ENCODE measurements around the gene DTNA. TPM values are rescaled to one million over a fixed set of nuclear protein-coding genes. Genes with fewer than 3 reads are reported as not detected.
"Not testable (repeated sequence)": the region's sequence is repeated elsewhere in the genome, so short reads cannot be mapped to it uniquely, and the experiment has no call there.

The DTNA gene
- under 1 TPM; 0.58 to 0.66 TPM for total RNA-seq

DNA sequence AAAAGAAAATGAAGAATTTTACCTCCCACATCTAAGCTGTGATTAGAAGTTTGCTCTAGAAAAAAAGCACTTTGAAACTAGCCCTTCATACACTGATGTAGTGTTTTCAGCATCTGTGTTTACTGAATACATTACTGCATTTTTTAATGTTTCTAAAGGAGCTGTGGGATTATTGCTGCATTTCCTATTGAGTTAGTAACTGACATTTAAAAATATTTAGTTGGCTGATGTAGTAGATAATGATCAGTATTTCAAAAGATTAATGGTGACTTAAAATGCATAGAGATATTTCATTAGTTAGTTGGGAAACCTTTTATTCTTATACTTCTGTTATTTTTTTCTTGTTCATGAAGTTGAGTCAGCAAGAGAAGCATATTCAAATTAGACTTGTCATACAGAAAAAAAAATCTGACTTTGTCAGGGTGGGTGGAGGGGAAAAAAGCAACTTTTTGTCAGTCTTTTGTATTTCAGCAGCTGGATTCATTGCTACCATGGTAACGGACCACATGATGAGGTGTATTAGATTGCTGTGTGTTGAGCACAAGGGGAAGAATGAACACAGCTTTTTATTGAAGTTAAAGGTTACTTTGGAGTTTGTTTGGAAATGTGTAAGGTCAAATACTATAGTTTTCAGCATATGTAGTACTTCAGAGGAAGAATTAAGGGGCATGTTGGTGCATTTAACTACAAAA, at the start of gene DTNA:
Gene DTNA, plus strand, starts transcription at position 549 of the 692 bp plus-strand sequence. CDS start 45,679 bp downstream, outside the sequence.
- Mint-ChIP-seq H3K36me3 (no peaks in the 10 kb centered on the region), H3K27ac (no peak within 1 kb of the TSS), H3K4me3 (no peak within 1 kb of the TSS), H3K27me3 (peaks cover 12% of the 10 kb centered on the region), H3K4me1 (no peaks in the 10 kb centered on the region), H3K9me3 (no peaks in the 10 kb centered on the region)
- no peak for DNase-seq

DNA sequence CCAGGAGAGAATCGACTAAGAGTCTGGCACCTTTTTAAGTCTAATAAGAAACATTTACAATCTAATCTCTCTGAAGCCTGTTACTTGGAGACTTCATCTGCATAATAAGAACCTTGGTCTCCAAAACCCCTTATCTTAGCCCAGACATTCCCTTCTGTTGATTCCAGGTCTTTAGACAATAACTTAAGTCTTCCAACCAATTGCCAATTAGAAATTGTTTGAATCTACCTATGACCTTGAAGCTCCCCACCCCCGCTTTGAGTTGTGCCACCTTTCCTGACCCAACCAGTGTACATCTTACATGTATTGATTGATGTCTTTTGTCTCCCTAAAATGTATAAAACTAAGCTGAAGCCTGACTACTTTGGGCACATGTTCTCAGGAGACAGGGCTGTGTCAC, 49.5 kb upstream of the DTNA start:
- no peak overlapping the region for H3K27ac Mint-ChIP-seq

DNA sequence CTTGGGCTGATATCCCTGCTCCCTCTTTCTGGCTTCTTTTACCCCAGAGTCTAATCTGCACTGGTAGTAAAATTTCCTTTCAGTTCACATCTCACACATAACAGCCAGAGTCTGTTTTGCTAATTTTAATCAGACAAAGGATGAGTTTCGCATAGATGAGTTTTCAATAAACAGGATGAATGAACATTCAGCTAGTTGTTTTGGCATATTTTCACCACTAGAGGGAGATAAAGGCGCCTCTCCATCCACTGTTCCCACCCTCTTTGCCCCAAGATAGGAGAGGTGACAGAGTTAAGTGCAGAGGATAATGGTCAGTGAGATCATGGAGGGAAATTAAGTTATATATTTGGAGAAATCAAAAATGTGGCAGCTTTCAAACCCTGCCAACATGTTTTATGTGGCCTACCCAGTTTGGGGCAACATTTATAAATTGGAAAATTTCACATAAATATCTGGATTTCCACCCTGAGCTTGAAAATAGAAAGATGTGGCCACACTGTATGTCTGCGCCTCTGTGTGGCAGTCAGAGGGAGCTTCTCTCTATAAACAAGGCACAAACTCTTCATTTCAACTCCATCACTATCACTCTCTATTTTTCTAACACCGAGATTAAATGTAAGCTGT, 48.5 kb upstream of the DTNA start:
- DNase-seq = no peak
- no peak overlapping the region for H3K4me3 Mint-ChIP-seq
- no peaks in the 10 kb centered on the region for H3K36me3 Mint-ChIP-seq
- no peaks in the 10 kb centered on the region for H3K4me1 Mint-ChIP-seq
- no peak overlapping the region for H3K27ac Mint-ChIP-seq
- no peaks in the 10 kb centered on the region for H3K9me3 Mint-ChIP-seq
- H3K27me3 Mint-ChIP-seq = peaks cover 24% of the 10 kb centered on the region

More for the DNA sequence above, 49.5 kb upstream of the DTNA start:
- Mint-ChIP-seq H3K27me3 (peaks cover 24% of the 10 kb centered on the region), H3K9me3 (no peaks in the 10 kb centered on the region), H3K4me1 (no peaks in the 10 kb centered on the region), H3K4me3 (no peak overlapping the region), H3K36me3 (no peaks in the 10 kb centered on the region)
- DNase-seq = no peak

DNA sequence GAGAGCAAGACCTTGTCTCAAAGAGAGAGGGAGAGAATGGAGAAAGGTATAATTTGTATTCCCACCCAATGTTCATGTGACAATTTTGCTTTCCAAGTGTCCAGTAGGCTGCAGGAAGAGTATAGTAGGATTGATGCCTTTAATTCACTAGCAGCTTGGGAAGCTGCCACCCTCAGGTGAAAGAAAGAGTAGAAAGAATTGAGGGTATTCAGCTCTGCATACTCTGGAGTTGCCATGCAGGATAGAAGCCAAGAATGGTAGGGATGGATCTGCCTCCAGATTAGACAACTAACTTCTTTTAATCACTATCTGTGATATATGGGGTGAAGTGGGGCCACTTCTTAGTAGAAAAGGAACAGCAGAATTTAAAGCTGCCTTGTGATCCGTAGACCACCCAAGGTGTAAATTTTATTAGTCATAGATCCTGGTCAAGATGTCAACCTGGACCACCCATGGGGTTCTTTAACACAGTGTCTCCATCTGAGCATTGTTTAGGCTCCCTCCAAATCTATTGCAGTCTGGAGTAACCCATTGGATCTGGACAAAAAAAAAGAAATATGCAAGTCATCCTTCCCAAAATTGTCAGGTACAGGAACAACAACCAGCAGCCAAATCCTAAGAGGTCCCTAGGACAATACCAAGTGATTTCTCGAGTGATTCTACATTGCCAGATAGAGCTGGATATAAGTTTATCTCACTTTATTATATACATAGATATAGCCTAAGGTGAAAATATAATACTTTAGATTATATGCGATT, 33.1 kb upstream of the DTNA start:
- Mint-ChIP-seq H3K4me1 (no peaks in the 10 kb centered on the region), H3K4me3 (no peak overlapping the region), H3K9me3 (no peaks in the 10 kb centered on the region), H3K27ac (no peak overlapping the region), H3K36me3 (no peaks in the 10 kb centered on the region), H3K27me3 (peaks cover 5% of the 10 kb centered on the region)
- no peak for DNase-seq

DNA sequence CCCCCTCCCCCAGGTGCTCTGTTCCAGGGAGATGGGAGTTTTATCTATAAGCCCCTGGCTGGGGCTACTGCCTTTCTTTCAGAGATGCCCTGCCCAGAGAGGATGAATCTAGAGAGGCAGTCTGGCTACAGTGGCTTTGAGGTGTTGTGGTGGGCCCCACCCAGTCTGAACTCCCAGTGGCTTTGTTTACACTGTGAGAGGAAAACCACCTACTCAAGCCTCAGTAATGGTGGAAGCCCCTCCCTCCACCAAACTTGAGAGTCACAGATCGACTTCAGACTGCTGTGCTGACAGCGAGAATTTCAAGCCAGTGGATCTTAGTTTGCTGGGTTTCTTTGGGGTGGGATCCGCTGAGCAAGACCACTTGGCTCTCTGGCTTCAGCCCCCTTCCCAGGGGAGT, 20.3 kb upstream of the DTNA start:
- not testable (repeated sequence) for H3K4me3 Mint-ChIP-seq, H3K27ac Mint-ChIP-seq, H3K4me1 Mint-ChIP-seq, H3K36me3 Mint-ChIP-seq, H3K9me3 Mint-ChIP-seq, DNase-seq
- peaks cover 10% of the 10 kb centered on the region for H3K27me3 Mint-ChIP-seq

DNA sequence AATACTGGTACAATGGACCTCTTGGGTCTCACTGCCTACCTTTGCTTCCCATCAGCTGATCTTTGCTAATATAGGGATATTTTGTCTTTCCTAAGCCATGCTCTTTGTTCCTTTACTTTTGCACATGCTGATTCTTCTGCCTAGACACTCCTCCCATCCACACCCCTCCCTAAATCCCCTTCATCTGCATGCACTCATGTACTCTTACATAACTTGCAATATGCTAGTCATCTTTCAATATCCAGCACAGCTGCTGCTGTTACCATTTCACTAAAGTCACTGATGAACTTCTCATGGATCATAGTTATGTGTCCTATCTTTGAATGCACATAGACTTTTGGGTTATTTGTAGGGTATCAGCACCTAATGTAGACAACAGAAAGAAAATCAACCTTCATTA, 18.5 kb upstream of the DTNA start:
- H3K4me3 Mint-ChIP-seq = no peak overlapping the region

DNA sequence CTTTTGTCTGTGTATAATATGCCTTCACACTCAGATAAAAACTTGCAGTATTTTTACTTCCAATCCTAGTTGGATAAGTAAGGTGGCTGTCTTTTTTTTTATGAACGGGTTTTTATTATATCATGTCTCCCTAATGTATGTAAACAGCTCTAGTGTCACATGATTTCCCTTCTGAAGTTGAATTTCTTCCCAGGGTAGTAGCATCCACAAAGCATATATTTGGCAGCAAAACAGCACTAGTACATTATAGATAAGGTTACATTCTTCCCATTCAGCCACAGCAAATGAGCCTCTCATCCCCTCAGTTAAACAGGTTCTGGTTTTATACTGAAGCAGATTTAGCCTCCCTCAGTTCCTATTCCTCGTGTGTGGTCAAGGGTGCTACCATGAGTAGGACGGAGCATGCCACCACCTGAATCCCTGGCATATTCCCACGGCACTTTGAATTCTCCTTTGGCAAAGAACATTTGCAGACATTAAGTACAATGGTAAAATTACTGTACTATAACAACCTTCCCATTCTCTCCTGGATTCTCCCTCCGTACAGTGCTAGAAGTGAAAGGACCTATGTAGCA, 15.4 kb upstream of the DTNA start:
- Mint-ChIP-seq H3K4me3 (no peak overlapping the region), H3K9me3 (no peaks in the 10 kb centered on the region), H3K27me3 (no peaks in the 10 kb centered on the region), H3K4me1 (no peaks in the 10 kb centered on the region), H3K27ac (no peak overlapping the region), H3K36me3 (no peaks in the 10 kb centered on the region)
- DNase-seq = no peak

More for the DNA sequence above, 18.5 kb upstream of the DTNA start:
- no peak overlapping the region for H3K27ac Mint-ChIP-seq
- no peak for DNase-seq
- peaks cover 10% of the 10 kb centered on the region for H3K27me3 Mint-ChIP-seq
- H3K4me1 Mint-ChIP-seq = no peaks in the 10 kb centered on the region
- no peaks in the 10 kb centered on the region for H3K36me3 Mint-ChIP-seq
- H3K9me3 Mint-ChIP-seq = no peaks in the 10 kb centered on the region

DNA sequence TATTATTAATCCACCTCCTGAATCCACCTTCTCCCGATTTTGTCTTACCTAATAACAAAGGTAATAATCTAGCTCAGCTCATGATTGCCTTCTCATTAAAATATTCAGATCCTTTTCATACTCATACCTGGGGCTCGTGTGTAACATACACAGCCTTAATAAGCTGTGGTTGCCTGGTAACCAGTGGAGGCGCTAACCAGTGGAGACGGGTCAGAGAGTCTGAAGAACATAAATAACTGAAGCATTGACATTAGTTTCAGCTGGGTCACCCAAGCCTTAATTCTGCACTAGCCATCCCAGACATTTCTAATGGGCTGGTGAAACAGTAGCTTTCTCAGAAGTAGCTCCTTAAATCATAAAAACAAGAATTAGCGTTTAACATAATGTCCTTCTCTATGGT, 14.8 kb upstream of the DTNA start:
- no peak overlapping the region for H3K27ac Mint-ChIP-seq
- no peak overlapping the region for H3K4me3 Mint-ChIP-seq
- H3K36me3 Mint-ChIP-seq = no peaks in the 10 kb centered on the region
- no peaks in the 10 kb centered on the region for H3K4me1 Mint-ChIP-seq
- no peaks in the 10 kb centered on the region for H3K27me3 Mint-ChIP-seq
- no peak for DNase-seq
- H3K9me3 Mint-ChIP-seq = no peaks in the 10 kb centered on the region

DNA sequence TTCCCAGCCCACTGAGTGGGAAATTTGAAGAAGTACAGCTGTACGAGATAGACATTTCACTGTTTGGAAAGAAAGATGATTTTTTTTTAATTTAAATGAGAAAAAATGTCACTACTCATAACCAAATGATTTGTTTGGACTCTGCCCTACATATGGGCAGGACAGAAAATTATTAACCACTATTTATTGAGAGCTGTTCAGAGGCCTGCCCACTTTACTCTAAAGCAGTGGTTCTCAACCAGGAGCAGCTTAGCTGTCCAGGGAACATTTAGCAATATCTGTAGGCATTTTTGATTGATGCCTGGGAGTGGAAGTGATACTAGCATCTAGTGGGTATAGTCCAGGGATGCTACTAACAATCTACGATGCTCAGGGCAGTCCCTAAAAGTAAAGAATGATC, 13.4 kb upstream of the DTNA start:
- H3K27ac Mint-ChIP-seq = no peak overlapping the region
- H3K4me3 Mint-ChIP-seq = no peak overlapping the region
- H3K36me3 Mint-ChIP-seq = no peaks in the 10 kb centered on the region
- DNase-seq = no peak
- H3K4me1 Mint-ChIP-seq = no peaks in the 10 kb centered on the region
- H3K27me3 Mint-ChIP-seq = no peaks in the 10 kb centered on the region
- no peaks in the 10 kb centered on the region for H3K9me3 Mint-ChIP-seq

DNA sequence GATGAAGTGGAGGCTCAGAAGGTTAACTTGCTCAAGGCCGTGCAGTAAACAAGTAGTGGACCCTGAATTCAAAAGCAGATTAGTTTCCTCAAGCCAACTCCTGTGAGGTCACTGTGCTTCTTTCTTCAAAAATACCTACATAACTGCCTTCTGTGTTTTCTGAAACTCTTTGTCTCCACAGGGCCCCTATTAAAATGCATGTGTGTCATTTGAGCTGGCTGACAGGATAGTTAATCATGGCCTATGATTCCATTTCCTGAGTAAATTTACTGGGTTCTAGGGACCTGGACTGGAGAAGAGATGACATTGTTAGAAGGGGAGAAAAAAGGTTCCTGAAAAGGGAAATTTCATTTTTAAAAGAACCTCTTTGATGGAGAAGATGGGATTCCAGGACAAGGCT, 12.9 kb upstream of the DTNA start:
- Mint-ChIP-seq H3K4me1 (no peaks in the 10 kb centered on the region), H3K4me3 (no peak overlapping the region), H3K27me3 (no peaks in the 10 kb centered on the region), H3K27ac (no peak overlapping the region), H3K9me3 (no peaks in the 10 kb centered on the region), H3K36me3 (no peaks in the 10 kb centered on the region)
- DNase-seq = no peak

DNA sequence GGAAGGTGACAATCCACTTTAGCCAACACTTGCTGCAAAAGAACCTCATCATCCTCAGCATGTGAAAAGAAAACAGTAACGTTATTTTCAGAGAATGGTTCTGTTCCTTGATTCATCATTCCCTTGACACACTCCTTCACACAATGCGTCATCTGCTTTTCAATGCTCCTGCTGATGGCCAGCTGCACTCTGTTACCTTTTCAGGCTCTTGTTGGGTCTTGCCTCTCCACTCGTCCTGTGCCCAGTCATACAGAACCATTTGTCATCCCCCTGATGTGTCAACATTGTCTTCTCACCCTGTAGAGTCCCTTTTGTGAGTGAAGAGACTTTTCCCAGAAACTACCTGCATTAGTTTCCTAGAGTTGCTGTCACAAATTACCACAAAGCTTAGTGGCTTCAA, 12.2 kb upstream of the DTNA start:
- Mint-ChIP-seq H3K27me3 (no peaks in the 10 kb centered on the region), H3K4me3 (no peak overlapping the region), H3K36me3 (no peaks in the 10 kb centered on the region), H3K9me3 (no peaks in the 10 kb centered on the region), H3K4me1 (no peaks in the 10 kb centered on the region), H3K27ac (no peak overlapping the region)
- no peak for DNase-seq

DNA sequence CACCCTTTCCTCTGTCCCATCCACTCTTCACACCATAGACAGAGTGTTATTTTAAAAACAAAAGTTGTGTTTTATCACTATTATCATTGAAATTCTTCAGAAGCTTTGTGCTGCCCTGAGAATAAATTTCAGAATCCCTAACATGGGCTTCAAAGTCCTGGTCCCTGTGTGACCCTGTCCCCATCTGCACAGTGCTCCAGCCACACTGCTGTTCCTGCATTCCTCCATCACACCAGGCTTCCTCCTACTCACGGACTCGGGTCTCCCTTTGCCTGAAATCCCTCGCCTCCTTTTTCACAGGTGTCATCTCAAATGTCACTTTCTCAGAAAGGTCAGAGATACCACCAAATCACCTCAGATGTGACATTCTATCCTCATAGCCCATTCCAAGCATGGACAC, 8.2 kb upstream of the DTNA start:
- DNase-seq = no peak
- Mint-ChIP-seq H3K27me3 (no peaks in the 10 kb centered on the region), H3K9me3 (no peaks in the 10 kb centered on the region), H3K4me1 (no peaks in the 10 kb centered on the region), H3K36me3 (no peaks in the 10 kb centered on the region), H3K27ac (no peak overlapping the region), H3K4me3 (no peak overlapping the region)

DNA sequence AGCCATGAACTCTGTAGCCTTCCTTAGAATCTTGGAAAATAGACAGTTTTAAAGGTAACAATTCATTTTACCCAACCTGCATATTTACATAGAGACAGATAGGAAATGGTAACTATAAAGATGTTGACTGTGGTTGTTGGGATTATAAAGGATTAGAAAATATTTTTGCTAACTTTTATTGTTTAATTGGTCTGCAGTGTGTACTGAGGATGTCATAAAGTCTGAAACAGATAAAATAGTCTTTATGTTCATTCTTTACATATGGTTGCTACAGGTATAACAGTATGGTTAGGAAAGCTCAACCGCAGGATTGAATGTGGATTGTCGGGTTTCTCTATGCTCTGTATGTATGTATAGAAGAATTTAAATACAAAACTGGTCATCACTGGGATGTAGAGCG, 7.3 kb upstream of the DTNA start:
- Mint-ChIP-seq H3K9me3 (no peaks in the 10 kb centered on the region), H3K27ac (no peak overlapping the region), H3K4me1 (no peaks in the 10 kb centered on the region), H3K36me3 (no peaks in the 10 kb centered on the region), H3K4me3 (no peak overlapping the region), H3K27me3 (peaks cover 6% of the 10 kb centered on the region)
- no peak for DNase-seq

DNA sequence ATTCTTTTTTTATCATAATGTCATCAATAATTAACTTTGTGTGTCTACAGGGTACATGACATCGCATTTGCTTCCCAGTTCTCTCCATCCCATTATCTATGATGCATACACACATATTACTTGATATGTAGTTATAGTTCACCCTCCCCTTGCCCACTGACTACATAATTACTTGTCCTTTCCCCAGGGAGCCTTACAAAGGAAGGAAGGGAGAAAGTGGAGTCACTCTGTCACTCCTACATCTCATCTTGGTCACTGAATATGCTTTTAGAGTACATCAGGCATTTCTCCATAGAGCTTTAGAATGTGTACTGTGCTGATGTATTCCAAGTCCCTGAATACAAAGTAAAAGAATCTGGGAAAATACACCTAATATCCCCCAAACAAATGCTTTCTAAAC, 6.0 kb upstream of the DTNA start:
- H3K27me3 Mint-ChIP-seq = peaks cover 6% of the 10 kb centered on the region

DNA sequence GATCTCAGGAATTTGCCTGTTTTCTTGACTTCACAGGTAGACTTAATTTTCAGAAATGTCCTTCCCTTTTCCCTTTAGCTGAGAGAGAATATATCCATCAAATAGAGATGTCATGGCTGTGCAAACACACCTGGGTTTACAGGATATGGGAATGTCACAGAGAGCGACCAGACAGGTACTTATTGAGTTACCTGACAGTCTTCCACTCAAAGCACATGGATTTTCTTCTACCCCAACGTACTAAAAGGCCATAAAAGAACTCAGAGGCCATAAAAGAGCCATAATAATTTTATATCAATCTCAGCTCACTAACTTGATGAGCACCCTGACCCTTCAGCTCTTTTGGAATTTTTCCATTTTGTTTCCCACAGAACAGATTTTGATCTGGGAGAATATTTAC, 5.3 kb upstream of the DTNA start:
- H3K4me3 Mint-ChIP-seq = no peak overlapping the region
- no peaks in the 10 kb centered on the region for H3K4me1 Mint-ChIP-seq
- H3K27ac Mint-ChIP-seq = no peak overlapping the region
- no peak for DNase-seq
- peaks cover 6% of the 10 kb centered on the region for H3K27me3 Mint-ChIP-seq
- no peaks in the 10 kb centered on the region for H3K9me3 Mint-ChIP-seq
- no peaks in the 10 kb centered on the region for H3K36me3 Mint-ChIP-seq

More for the DNA sequence above, 6.0 kb upstream of the DTNA start:
- Mint-ChIP-seq H3K9me3 (no peaks in the 10 kb centered on the region), H3K4me1 (no peaks in the 10 kb centered on the region), H3K36me3 (no peaks in the 10 kb centered on the region), H3K4me3 (no peak overlapping the region), H3K27ac (no peak overlapping the region)
- DNase-seq = no peak

Measured in activated naive CD8-positive, alpha-beta T cell treated with anti-CD3 and anti-CD28 coated beads for 36 hours (primary cell).